ENCODE data around the gene MTHFD1.

MTHFD1 gene

GRCh38 chr14:64417771-64418125 lies 29.6 kb downstream of the MTHFD1 start:
- H3K4me3 ChIP-seq (ENCODE audit: control insufficient read depth, low read depth, low read length), result no peak overlapping the region
- no peak for DNase-seq (ENCODE audit: low read depth)
- TF ChIP-seq CTCF (IDR thresholded peaks at IDR 0.05; ENCODE audit: control insufficient read depth, insufficient read depth, low read depth, low read length, missing control alignments), result no peak

- TF ChIP-seq CTCF (IDR thresholded peaks at IDR 0.05; ENCODE audit: control insufficient read depth, insufficient read depth, low read depth, low read length, missing control alignments), result no peak
- H3K4me3 ChIP-seq (ENCODE audit: control insufficient read depth, low read depth, low read length), result no peak overlapping the region
Observed at GRCh38 chr14:64419003-64419402, 30.9 kb downstream of the MTHFD1 start.

GRCh38 chr14:64421166-64421565 lies 33.0 kb downstream of the MTHFD1 start:
- peak; percentile 32 for DNase-seq (ENCODE audit: low read depth)
- no peak for TF ChIP-seq CTCF (IDR thresholded peaks at IDR 0.05; ENCODE audit: control insufficient read depth, insufficient read depth, low read depth, low read length, missing control alignments)
- no peak overlapping the region for H3K4me3 ChIP-seq (ENCODE audit: control insufficient read depth, low read depth, low read length)

More at GRCh38 chr14:64419003-64419402, 30.9 kb downstream of the MTHFD1 start:
- no peak for DNase-seq (ENCODE audit: low read depth)

GRCh38 chr14:64422005-64422404 lies 33.9 kb downstream of the MTHFD1 start:
- DNase-seq (ENCODE audit: low read depth), result no peak
- TF ChIP-seq CTCF (IDR thresholded peaks at IDR 0.05; ENCODE audit: control insufficient read depth, insufficient read depth, low read depth, low read length, missing control alignments), result no peak
- H3K4me3 ChIP-seq (ENCODE audit: control insufficient read depth, low read depth, low read length), result no peak overlapping the region

- TF ChIP-seq CTCF (IDR thresholded peaks at IDR 0.05; ENCODE audit: control insufficient read depth, insufficient read depth, low read depth, low read length, missing control alignments), result no peak
- H3K4me3 ChIP-seq (ENCODE audit: control insufficient read depth, low read depth, low read length), result no peak overlapping the region
- no peak for DNase-seq (ENCODE audit: low read depth)
Observed at GRCh38 chr14:64422756-64423155, 34.6 kb downstream of the MTHFD1 start.

GRCh38 chr14:64423987-64424386 lies 35.8 kb downstream of the MTHFD1 start:
- DNase-seq (ENCODE audit: low read depth), result no peak
- TF ChIP-seq CTCF (IDR thresholded peaks at IDR 0.05; ENCODE audit: control insufficient read depth, insufficient read depth, low read depth, low read length, missing control alignments), result no peak
- H3K4me3 ChIP-seq (ENCODE audit: control insufficient read depth, low read depth, low read length), result no peak overlapping the region

- H3K4me3 ChIP-seq (ENCODE audit: control insufficient read depth, low read depth, low read length), result no peak overlapping the region
- DNase-seq (ENCODE audit: low read depth), result no peak
- TF ChIP-seq CTCF (IDR thresholded peaks at IDR 0.05; ENCODE audit: control insufficient read depth, insufficient read depth, low read depth, low read length, missing control alignments), result no peak
Observed at GRCh38 chr14:64434528-64434927, 46.4 kb downstream of the MTHFD1 start.

Measured in AG09309 (cell line).